Bronchial smooth muscle cell (primary cell): ENCODE measurements around the gene DCUN1D1. TPM values are rescaled to one million over a fixed set of nuclear protein-coding genes. Genes with fewer than 3 reads are reported as not detected.

Experiments
- total RNA-seq: library from RNA; depleted of rRNA; stranded (reverse); fragments of >200 nt; gene quantifications from 2 replicates; pipeline ENCODE4 v1.2.1, GENCODE V29; 2014

The DCUN1D1 gene
- 27.9 and 34.4 TPM in 2 replicates for total RNA-seq

DNA sequence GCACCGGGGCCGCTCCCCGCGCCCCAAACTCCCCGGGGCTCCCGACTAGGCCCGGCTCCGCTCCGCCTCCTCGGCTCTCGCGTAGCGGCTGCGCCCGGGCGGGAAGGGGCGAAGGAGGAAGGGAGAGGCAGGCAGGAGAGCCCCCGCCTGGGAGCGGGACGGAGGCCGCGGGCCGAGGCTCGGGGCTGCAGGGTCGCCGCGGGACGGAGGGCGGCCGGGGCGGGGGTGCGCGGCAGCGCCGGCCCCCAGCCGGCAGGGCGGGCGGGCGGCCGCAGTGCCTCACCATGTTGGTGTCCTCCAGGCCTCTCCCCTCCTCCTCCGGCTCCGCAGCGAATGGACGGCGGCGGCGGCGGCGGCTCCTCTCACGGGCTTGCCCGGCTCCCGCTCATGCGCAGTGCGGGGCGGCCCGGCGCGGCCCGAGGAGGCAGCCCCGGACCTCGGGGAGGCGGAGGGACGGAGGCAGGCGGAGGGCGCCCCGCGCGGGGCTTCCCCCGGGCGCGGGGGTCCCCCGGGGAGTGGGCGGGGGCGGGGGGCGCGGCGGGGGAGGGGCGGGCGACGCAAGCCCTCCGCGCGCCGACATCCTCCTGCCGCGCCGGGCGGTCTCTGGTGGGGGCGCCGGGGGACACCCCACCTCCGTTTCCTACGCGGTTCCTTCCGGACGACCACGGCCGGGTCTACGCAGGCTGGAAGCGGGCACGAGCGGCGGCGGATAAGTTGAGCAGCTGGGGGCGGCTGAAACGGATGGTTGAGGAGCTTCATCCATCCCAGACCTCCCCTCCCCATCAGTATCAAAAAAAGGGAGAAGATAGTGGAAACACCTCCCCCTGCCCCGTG, at the start of gene DCUN1D1:
Gene DCUN1D1, minus strand, starts transcription at position 335 of the 834 bp plus-strand sequence. Its CDS starts 49 bp downstream, at position 286.

Other genes starting within 250 kb of the DCUN1D1 start
- gene ATP11B, start 187.0 kb downstream of the DCUN1D1 start, total RNA-seq, result 40.4 and 46.0 TPM in 2 replicates
- 29.5 and 34.7 TPM in 2 replicates for gene MCCC1, start 119.0 kb upstream of the DCUN1D1 start, total RNA-seq
- gene LAMP3, start 182.2 kb upstream of the DCUN1D1 start, total RNA-seq, result under 0.01 TPM in 2 replicates